Tongue (tissue), 2 donors: ENCODE data around the gene PARVB. TPM values are rescaled to one million over a fixed set of nuclear protein-coding genes. Genes with fewer than 3 reads are reported as not detected.
A peak's percentile ranks its signal among the peaks of the same experiment; 100 is the strongest.

ENCODE experiments used
- DNase-seq: peaks from one replicate; pipeline ENCODE4 v3.0.0-alpha.2; 2015
- total RNA-seq: library from RNA; depleted of rRNA; stranded (reverse); fragments of >200 nt; gene quantifications from one replicate; pipeline ENCODE4 v1.2.3, GENCODE V29; 2014

Gene PARVB
- total RNA-seq, 1 donor from 2014 or later, result 43.1 TPM

DNA sequence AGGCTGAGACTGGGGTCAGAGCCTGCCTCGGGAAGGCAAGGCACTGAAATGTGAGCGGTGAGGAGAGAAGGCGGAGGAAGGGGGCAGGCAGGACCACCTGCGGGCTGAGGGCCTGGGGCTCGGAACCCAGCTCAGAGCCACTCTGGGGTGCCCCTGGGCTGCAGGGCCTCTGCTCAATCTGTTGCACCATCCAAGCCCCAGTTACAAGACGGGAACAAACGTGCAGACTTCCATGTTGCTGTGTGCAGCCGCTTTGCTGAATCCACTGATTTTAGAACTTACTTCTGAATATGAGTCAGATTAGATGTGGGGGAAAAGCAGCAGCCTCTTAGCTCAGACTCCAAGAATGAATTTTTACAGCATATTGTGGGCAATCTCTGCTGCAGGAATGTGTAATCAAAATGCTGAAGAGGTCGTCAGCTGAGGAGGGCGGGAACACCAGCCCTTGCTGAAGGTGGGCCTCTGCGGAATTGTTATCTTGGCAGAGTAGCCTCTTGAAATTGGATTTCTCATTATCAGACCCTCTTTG lies 178.2 kb downstream of the PARVB start:
- no peak for DNase-seq

DNA sequence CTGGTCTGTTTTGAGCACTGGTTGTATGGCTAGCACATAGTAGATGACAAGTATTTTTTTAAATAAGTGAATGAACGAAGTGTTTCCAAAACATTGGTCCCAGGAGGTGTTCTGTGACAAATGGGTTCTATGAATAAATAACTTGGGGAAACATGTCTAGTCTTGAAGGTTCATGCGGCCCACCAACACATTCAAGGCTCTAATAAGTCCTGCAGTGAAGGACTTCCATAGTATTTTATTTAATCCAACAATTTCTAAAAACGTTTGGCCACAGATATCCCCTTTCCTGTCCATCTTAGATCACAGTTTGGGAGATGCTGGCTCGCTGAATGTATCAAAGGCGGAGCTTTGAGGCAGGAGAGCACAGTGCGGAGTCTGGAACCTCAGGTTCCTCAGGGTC lies 179.1 kb downstream of the PARVB start:
- DNase-seq, result no peak

DNA sequence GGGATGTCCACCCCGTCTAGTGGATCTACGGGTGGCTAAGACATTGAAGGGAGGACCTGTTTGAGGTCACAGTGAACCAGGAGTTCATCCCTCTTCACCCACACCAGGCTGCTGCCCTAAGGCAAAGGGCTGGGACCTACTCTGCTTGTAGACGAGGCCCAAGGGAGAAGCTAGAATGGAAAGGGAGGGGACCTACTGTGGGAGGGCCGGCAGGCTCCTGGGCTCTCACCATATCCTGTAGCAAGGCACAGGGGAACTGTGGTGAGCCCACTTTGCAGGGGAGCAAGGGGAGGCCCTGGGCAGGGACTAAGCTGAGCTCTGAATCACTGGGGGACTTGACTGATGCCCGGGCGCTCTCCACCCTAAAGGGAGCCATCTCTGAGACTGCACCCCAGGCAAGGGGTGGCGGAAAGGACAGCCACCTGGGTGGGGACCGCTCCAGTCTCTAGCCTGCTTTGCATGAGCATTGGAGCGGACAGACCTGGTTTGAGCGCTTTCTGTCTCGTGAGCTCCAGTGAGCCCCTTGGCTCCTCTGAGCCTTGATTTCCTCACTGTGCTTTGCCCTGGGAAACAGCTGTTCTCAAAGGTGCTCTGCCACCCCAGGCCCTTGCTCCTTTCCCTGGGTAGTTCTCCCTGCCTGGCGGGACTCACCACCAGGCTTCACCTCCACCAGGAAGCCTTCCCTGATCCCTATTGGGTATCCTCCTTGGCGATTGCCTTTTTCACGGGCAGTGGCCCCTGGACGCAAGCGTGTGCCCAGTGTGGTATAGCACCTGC lies 180.8 kb downstream of the PARVB start:
- DNase-seq, result no peak

GRCh38 chr22:44205516-44206329 lies 181.6 kb downstream of the PARVB start:
- peak; percentile 21 for DNase-seq

DNA sequence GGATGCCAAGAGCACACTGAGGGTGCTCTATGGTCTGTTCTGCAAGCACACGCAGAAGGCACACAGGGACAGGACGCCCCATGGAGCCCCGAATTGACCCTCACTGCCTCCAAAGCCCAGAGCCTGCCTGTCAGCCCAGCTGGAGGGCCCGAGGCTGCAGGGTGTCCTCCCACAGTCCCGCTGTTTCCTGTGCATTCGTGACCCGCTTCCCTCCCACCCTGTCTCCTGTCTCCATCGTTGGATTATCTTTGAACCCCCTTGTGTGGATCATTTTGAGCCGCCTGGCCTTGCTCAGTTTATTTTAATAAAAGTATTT lies 182.2 kb downstream of the PARVB start:
- no peak for DNase-seq

GRCh38 chr22:44206696-44207095 lies 182.6 kb downstream of the PARVB start:
- DNase-seq, result no peak

- no peak for DNase-seq
Observed at GRCh38 chr22:44207173-44207980, 183.3 kb downstream of the PARVB start.

GRCh38 chr22:44207981-44208317 lies 183.8 kb downstream of the PARVB start:
- no peak for DNase-seq

- DNase-seq, result no peak
Observed at GRCh38 chr22:44209343-44209742, 185.2 kb downstream of the PARVB start.

DNA sequence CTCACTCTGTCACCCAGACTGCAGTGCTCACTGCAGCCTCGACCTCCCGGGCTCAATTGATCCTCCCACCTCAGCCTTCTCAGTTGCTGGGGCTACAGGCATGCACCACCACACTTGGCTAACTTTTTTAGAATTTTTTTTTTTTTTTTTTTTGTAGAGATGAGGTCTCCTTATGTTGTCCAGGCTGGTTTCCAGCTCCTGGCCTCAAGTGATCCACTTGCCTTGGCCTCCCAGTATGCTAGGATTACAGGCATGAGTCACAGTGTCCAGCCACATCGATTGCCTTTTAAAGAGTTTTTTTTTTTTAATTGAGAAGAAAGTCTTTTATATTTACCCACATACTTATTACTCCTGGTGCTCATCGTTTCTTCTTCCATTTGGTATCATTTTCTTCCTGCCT lies 186.6 kb downstream of the PARVB start:
- no peak for DNase-seq

DNA sequence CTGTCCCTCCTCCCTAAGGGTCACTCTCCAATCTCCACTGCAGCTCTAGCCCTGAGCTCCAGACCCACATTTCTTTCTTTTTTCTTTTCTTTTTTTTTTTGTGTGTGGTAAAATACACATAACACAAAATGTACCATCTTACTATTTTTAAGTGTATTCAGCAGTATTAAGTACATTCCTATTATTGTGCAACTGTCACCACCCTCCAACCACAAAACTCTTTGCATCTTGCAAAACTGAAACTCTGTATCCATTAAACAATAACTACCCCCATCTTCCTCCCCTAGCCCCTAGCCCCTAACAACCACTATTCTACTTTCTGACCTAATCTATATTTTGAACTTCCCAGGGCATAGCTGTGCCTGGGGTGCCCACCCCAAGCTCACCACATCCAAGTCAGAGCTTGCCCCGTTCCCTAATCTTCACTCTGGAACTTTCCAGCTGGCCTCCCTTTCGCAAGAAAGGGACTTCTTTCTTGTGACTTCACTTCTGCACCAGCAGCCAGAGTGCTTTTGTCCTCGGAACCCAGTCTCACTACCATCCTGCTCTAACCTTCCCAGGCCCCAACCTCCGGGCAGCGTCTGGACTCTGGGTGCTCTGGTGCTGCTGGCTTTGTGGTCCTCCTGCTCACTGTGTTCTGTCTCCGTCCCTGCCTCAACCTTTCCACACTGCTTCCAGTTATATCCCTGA lies 187.3 kb downstream of the PARVB start:
- DNase-seq, result no peak

GRCh38 chr22:44211946-44212930 lies 188.1 kb downstream of the PARVB start:
- peak; percentile 90 for DNase-seq

DNA sequence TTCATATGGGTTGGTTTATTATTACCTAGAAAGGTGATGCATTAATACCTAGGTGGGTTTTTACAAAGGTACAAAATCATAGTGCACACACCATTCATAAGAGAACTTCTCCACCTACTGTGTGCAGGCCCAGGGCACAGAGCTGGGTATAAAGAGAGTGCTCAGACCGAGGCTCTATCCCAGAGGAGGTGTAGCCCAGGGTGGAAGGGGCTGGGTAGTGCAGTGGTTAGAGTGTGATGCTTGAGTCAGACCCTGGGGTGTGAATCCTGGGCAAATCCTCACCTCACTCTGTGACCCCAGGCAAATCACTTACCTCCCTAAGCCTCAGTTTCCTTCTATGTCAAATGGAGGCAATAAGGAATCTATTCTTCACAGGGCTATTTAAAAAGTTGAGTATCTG lies 188.8 kb downstream of the PARVB start:
- DNase-seq, result no peak

GRCh38 chr22:44213489-44214043 lies 189.5 kb downstream of the PARVB start:
- no peak for DNase-seq

DNA sequence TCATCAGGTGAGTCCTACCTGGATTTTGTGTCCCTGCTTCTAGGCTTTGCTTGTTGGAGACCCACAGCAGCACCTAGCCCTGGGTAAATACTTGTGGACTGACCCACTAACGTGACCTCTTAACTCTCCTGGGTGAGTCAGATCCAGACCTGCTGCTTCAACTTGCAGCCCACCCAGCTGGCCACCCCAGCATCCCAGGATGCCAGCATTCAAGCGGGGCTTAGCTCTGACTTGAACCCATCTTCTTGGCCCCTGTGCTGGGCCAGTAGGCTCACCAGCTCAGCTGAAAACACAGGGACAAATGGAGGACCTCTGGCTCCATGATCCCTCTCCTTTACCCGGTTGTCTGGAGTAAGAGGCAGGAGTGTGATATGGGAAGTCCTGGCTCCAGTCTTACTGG lies 190.1 kb downstream of the PARVB start:
- DNase-seq, result no peak

DNA sequence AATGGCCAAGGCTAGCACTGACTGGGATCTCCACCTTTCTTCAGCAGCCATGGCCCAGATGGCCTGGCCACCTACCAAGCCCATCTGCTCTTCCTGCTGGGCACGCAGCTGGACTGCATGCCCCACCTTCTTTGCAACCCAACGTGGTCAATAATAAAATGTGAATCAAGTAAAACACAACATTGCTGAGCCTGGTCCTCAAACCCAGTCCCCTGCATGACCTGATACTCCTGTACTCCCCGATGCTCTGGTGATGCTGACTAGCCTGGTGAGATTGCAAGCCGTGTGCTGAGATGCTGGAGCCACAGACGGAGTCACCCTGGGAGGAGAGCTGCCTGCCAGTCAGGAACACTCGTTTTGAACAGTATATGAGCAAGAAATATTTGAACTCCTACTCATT lies 190.7 kb downstream of the PARVB start:
- no peak for DNase-seq

DNA sequence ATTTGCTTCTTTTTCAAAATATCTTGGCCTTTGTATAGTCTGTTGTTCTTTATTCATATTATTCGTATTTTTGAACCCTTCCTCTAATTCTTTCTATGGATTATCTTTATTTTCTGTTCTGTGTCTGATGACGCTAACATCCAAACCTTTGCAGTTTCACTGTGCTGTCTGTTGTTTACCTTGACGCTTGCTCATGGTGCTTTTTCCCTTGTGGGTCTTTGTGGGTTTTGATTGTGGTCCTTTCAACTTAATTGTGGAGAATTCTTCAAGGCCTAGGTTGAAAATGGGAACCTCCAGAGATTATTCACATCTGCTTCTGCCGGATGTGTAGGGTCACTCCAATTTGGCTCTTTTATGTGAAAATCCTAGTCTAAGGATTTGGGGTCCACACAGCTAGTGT lies 191.2 kb downstream of the PARVB start:
- no peak for DNase-seq

DNA sequence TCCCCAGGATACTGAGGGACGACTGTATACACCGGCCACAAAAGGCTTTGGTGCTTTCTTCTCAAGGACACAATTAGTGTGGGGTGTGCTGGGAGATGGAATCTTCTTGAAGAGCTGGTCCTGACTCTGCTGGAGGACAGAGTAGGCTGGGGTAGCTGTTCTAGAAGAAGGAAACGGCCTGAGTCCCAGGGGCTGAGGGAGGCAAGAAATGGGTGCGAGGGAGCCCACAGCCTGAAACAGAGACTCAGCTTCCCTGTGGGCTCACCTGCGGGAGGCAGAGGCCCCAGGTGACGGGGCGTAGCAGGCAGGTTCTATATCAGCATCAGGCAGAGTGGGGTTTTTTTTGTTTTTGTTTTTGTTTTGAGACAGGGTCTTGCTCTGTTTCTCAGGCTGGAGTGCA lies 193.2 kb downstream of the PARVB start:
- DNase-seq, result no peak

DNA sequence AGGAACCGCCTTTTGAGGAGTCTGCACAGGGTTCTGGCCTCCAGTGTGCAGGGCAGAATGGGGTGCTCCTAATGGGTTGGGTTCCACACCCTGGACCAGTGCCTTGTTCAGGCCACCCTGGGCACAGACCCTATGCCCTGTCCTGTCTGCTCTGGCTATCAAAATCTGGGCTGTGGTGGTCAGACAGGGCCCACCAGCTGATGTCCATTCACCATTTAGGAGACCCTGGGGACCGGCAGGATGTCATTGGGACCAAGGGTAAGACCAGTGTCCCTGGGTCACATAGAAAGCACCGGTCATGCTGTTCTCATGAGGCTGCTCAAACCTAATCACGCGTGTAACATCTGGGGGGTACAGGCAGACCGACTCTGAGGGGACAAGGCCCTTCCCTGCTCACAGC lies 194.0 kb downstream of the PARVB start:
- DNase-seq, result no peak

DNA sequence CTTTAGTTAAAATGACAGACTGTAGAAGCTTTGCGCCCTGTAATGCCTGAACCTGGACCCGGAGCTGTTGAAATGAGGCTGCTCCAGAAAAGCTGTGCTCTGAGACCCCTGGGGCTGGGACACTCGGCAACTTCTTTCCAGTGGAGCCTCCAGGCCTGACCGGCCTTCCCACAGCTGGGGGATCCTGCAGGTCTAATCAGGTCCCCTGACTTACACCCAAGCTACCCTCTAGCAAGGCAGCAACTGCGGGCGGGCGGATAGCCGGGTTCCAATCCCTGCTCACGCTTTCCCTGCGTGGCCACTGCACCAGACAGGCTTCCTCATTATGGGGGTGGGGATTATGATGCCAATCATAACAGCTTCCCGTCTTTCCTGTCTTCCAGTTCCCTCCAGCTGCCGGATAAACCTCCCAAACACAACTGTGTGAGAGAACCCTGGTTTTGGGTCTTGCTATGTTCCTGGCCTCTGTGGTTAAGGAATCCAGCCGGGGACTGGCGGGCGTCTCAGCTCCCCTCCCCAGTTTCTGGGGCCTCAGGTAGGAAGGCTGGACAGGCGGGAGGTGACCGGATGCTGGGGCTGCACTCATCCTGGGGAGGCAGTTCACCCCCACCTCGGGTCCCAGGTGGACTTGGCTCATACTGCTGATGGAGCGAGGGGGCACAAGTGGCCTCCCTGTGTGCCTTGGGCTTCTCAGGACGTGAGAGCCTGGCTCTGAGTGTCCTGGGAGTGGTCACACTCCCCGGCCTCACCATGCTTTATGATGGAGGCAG lies 195.2 kb downstream of the PARVB start:
- DNase-seq, result no peak
